Measurements from ENCODE around the gene U2AF2. TPM values are rescaled to one million over a fixed set of nuclear protein-coding genes. Genes with fewer than 3 reads are reported as not detected.

The U2AF2 gene
- total and polyA plus RNA-seq, 9 of the 15 experiments (the other 6 are each of a cell fraction or from before 2014, with no cell fraction given) = 3.0 to 331 (median 157) TPM

- TF ChIP-seq, protein P1, sequence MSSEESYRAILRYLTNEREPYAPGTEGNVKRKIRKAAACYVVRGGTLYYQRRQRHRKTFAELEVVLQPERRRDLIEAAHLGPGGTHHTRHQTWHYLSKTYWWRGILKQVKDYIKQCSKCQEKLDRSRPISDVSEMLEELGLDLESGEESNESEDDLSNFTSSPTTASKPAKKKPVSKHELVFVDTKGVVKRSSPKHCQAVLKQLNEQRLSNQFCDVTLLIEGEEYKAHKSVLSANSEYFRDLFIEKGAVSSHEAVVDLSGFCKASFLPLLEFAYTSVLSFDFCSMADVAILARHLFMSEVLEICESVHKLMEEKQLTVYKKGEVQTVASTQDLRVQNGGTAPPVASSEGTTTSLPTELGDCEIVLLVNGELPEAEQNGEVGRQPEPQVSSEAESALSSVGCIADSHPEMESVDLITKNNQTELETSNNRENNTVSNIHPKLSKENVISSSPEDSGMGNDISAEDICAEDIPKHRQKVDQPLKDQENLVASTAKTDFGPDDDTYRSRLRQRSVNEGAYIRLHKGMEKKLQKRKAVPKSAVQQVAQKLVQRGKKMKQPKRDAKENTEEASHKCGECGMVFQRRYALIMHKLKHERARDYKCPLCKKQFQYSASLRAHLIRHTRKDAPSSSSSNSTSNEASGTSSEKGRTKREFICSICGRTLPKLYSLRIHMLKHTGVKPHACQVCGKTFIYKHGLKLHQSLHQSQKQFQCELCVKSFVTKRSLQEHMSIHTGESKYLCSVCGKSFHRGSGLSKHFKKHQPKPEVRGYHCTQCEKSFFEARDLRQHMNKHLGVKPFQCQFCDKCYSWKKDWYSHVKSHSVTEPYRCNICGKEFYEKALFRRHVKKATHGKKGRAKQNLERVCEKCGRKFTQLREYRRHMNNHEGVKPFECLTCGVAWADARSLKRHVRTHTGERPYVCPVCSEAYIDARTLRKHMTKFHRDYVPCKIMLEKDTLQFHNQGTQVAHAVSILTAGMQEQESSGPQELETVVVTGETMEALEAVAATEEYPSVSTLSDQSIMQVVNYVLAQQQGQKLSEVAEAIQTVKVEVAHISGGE (CRISPR knock-in tag; IDR thresholded peaks at IDR 0.05) = peak; percentile 95 to 99 (median 99)
- TF ChIP-seq KDM1A (IDR thresholded peaks at IDR 0.05) = no peak; a peak in 1 of 4 replicates
- peak; percentile 40; the same call in 1 of the 2 replicates for TF ChIP-seq KDM2B (CRISPR knock-in tag; IDR thresholded peaks at IDR 0.05)
- TF ChIP-seq CREB3 (tag; conservative IDR thresholded peaks at IDR 0.05; ENCODE audit: low read depth) = no peak
- no peak for TF ChIP-seq MTA1 (IDR thresholded peaks at IDR 0.05; ENCODE audit: borderline replicate concordance)
- TF ChIP-seq, protein P2, sequence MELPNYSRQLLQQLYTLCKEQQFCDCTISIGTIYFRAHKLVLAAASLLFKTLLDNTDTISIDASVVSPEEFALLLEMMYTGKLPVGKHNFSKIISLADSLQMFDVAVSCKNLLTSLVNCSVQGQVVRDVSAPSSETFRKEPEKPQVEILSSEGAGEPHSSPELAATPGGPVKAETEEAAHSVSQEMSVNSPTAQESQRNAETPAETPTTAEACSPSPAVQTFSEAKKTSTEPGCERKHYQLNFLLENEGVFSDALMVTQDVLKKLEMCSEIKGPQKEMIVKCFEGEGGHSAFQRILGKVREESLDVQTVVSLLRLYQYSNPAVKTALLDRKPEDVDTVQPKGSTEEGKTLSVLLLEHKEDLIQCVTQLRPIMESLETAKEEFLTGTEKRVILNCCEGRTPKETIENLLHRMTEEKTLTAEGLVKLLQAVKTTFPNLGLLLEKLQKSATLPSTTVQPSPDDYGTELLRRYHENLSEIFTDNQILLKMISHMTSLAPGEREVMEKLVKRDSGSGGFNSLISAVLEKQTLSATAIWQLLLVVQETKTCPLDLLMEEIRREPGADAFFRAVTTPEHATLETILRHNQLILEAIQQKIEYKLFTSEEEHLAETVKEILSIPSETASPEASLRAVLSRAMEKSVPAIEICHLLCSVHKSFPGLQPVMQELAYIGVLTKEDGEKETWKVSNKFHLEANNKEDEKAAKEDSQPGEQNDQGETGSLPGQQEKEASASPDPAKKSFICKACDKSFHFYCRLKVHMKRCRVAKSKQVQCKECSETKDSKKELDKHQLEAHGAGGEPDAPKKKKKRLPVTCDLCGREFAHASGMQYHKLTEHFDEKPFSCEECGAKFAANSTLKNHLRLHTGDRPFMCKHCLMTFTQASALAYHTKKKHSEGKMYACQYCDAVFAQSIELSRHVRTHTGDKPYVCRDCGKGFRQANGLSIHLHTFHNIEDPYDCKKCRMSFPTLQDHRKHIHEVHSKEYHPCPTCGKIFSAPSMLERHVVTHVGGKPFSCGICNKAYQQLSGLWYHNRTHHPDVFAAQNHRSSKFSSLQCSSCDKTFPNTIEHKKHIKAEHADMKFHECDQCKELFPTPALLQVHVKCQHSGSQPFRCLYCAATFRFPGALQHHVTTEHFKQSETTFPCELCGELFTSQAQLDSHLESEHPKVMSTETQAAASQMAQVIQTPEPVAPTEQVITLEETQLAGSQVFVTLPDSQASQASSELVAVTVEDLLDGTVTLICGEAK (IDR thresholded peaks at IDR 0.05) = peak; percentile 94
- TF ChIP-seq, protein P2 (CRISPR knock-in tag; IDR thresholded peaks at IDR 0.05) = no peak
- no peak for TF ChIP-seq PCBP2 (IDR thresholded peaks at IDR 0.05; ENCODE audit: low read depth, low read length, poor library complexity, severe bottlenecking)
- peak; percentile 48; the same call in 1 of the 2 replicates for TF ChIP-seq ETV5 (CRISPR knock-in tag; IDR thresholded peaks at IDR 0.05; ENCODE audit: low read depth)
- TF ChIP-seq ZNF146 (CRISPR knock-in tag; IDR thresholded peaks at IDR 0.05; ENCODE audit: unreplicated experiment) = no peak
- TF ChIP-seq DACH1 (IDR thresholded peaks at IDR 0.05; ENCODE audit: partially characterized antibody) = no peak
- no peak for TF ChIP-seq CHD4 (IDR thresholded peaks at IDR 0.05; ENCODE audit: insufficient read depth, insufficient replicate concordance, low read depth, low read length, poor library complexity, severe bottlenecking)
Measured at GRCh38 chr19:55643003-55643886, 11.6 kb upstream of the U2AF2 start, which contains the start of gene ZNF581 (continued).

Data from K562 (cell line).